Endothelial cell of hepatic sinusoid (primary cell): ENCODE data around the gene CARD14.
"Not testable (repeated sequence)": the region's sequence is repeated elsewhere in the genome, so short reads cannot be mapped to it uniquely, and the experiment has no call there.

Experiments used
- in situ Hi-C: cut with HindIII; loops from 2 replicates; pipeline ENCODE4 v1.10.0; 2017; ENCODE audit warnings: low sequenced_read_pairs

Gene CARD14

GRCh38 chr17:80147035-80147822, 22.6 kb upstream of the CARD14 start, which contains the start of gene EIF4A3:
EIF4A3 (minus strand) TSS chr17:80147128; CDS start chr17:80146961, 167 bp downstream.
- in situ Hi-C loops: no loop called here

GRCh38 chr17:80151333-80151732, 18.5 kb upstream of the CARD14 start:
- in situ Hi-C loops: no loop called here

GRCh38 chr17:80152081-80152702, 17.6 kb upstream of the CARD14 start:
- in situ Hi-C loops: no loop called here

GRCh38 chr17:80153004-80153403, 16.8 kb upstream of the CARD14 start:
- in situ Hi-C loops: no loop called here

GRCh38 chr17:80154166-80154565, 15.7 kb upstream of the CARD14 start:
- in situ Hi-C loops: no loop called here

GRCh38 chr17:80155600-80155999, 14.2 kb upstream of the CARD14 start:
- in situ Hi-C loops: not testable (repeated sequence)

- in situ Hi-C loops: no loop called here
Measured at GRCh38 chr17:80158846-80159245, 11.0 kb upstream of the CARD14 start.

GRCh38 chr17:80160536-80160935, 9.3 kb upstream of the CARD14 start:
- in situ Hi-C loops: no loop called here

GRCh38 chr17:80163336-80163735, 6.5 kb upstream of the CARD14 start:
- in situ Hi-C loops: no loop called here

GRCh38 chr17:80164185-80164584, 5.6 kb upstream of the CARD14 start:
- in situ Hi-C loops: no loop called here

GRCh38 chr17:80166446-80166845, 3.4 kb upstream of the CARD14 start:
- in situ Hi-C loops: loop anchor here (5.0 kb wide), 1 partner anchor 51 kb away; no protein-coding TSS in a partner anchor

- in situ Hi-C loops: loop anchor here (5.0 kb wide), 1 partner anchor 49 kb away; no protein-coding TSS in a partner anchor
Measured at GRCh38 chr17:80168371-80168770, 1.5 kb upstream of the CARD14 start.

GRCh38 chr17:80169107-80169506, 723 bp upstream of the CARD14 start:
- in situ Hi-C loops: loop anchor here (5.0 kb wide), 1 partner anchor 48 kb away; no protein-coding TSS in a partner anchor

GRCh38 chr17:80171681-80172080, 1.9 kb downstream of the CARD14 start:
- in situ Hi-C loops: no loop called here

- in situ Hi-C loops: no loop called here
Measured at GRCh38 chr17:80173126-80173525, 3.3 kb downstream of the CARD14 start.

- in situ Hi-C loops: no loop called here
Measured at GRCh38 chr17:80173916-80174315, 4.1 kb downstream of the CARD14 start.

- in situ Hi-C loops: no loop called here
Measured at GRCh38 chr17:80176757-80177156, 6.9 kb downstream of the CARD14 start.

- in situ Hi-C loops: no loop called here
Measured at GRCh38 chr17:80177986-80178595, 8.3 kb downstream of the CARD14 start.

- in situ Hi-C loops: no loop called here
Measured at GRCh38 chr17:80180192-80180591, 10.4 kb downstream of the CARD14 start.

- in situ Hi-C loops: no loop called here
Measured at GRCh38 chr17:80181431-80181830, 11.6 kb downstream of the CARD14 start.

GRCh38 chr17:80182118-80182844, 12.5 kb downstream of the CARD14 start:
- in situ Hi-C loops: no loop called here
